Trophoblast cell (in vitro differentiated cells and primary cell): ENCODE results near the gene ANKS1B.

Experiments
- DNase-seq, 2 donors: peaks; one replicate each; pipeline ENCODE4 v3.0.0-alpha.2; 2016
- H2AFZ ChIP-seq: 2 replicates; pipeline ENCODE4 v1.6.1; 2013; ENCODE audit warnings: low read length, moderate library complexity, mild to moderate bottlenecking; ENCODE audit not compliant: insufficient read depth, poor library complexity
- H2AK5ac ChIP-seq: 2 replicates; pipeline ENCODE4 v1.6.1; 2013; ENCODE audit warnings: mild to moderate bottlenecking, low read length
- H2BK120ac ChIP-seq: 2 replicates; pipeline ENCODE4 v1.6.1; 2013; ENCODE audit warnings: low read length, mild to moderate bottlenecking, moderate library complexity; ENCODE audit not compliant: insufficient read depth, poor library complexity
- H2BK12ac ChIP-seq: 2 replicates; pipeline ENCODE4 v1.6.1; 2013; ENCODE audit warnings: mild to moderate bottlenecking, low read length, moderate library complexity
- H2BK5ac ChIP-seq: 2 replicates; pipeline ENCODE4 v1.6.1; 2013; ENCODE audit warnings: low read length, low read depth, moderate library complexity, mild to moderate bottlenecking; ENCODE audit not compliant: poor library complexity
- H3K14ac ChIP-seq: 2 replicates; pipeline ENCODE4 v1.6.1; 2013; ENCODE audit warnings: mild to moderate bottlenecking, low read length
- H3K18ac ChIP-seq: 2 replicates; pipeline ENCODE4 v1.6.1; 2013; ENCODE audit warnings: mild to moderate bottlenecking, low read length
- H3K23ac ChIP-seq: 2 replicates; pipeline ENCODE4 v1.6.1; 2013; ENCODE audit warnings: low read length
- H3K27ac ChIP-seq: 2 replicates; pipeline ENCODE4 v1.5.1; 2013; ENCODE audit warnings: low read depth, mild to moderate bottlenecking, inconsistent platforms, low read length, moderate library complexity
- H3K27me3 ChIP-seq: 2 replicates; pipeline ENCODE4 v1.6.1; 2013; ENCODE audit warnings: inconsistent platforms, mild to moderate bottlenecking, low read length, moderate library complexity; ENCODE audit not compliant: insufficient read depth
- H3K36me3 ChIP-seq, 2 experiments: 1 replicate in 1 of 2; 2 replicates in 1 of 2; pipeline ENCODE4 v1.6.1; 2013; ENCODE audit warnings: low read length in 2 of 2, mild to moderate bottlenecking in 2 of 2, moderate library complexity in 1 of 2; ENCODE audit not compliant: insufficient read depth in 2 of 2, control insufficient read depth in 1 of 2
- H3K4ac ChIP-seq: 2 replicates; pipeline ENCODE4 v1.6.1; 2013; ENCODE audit warnings: low read depth, mild to moderate bottlenecking, low read length, moderate library complexity
- H3K4me1 ChIP-seq, 2 experiments: 1 replicate in 1 of 2; 2 replicates in 1 of 2; pipeline ENCODE4 v1.6.1; 2013; ENCODE audit warnings: low read length in 2 of 2, mild to moderate bottlenecking in 2 of 2, moderate library complexity in 1 of 2; ENCODE audit not compliant: insufficient read depth in 2 of 2, control insufficient read depth in 1 of 2
- H3K4me2 ChIP-seq: 2 replicates; pipeline ENCODE4 v1.6.1; 2013; ENCODE audit warnings: inconsistent platforms, mild to moderate bottlenecking, low read length, moderate library complexity
- H3K4me3 ChIP-seq: 2 replicates; pipeline ENCODE4 v1.5.1; 2013; ENCODE audit warnings: mild to moderate bottlenecking, low read depth, low read length, inconsistent platforms
- H3K79me1 ChIP-seq: one replicate; pipeline ENCODE4 v1.6.1; 2013; ENCODE audit warnings: low read length
- H3K79me2 ChIP-seq: 2 replicates; pipeline ENCODE4 v1.6.1; 2013; ENCODE audit warnings: low read length, mild to moderate bottlenecking; ENCODE audit not compliant: control insufficient read depth, insufficient read depth, poor library complexity
- H3K9ac ChIP-seq: 2 replicates; pipeline ENCODE4 v1.6.1; 2013; ENCODE audit warnings: mild to moderate bottlenecking, low read length
- H3K9me3 ChIP-seq: 2 replicates; pipeline ENCODE4 v1.6.1; 2013; ENCODE audit warnings: low read depth, mild to moderate bottlenecking, control low read depth, inconsistent platforms, low read length; ENCODE audit not compliant: insufficient read depth
- H4K12ac ChIP-seq: 2 replicates; pipeline ENCODE4 v1.6.1; 2013; ENCODE audit warnings: low read depth, mild to moderate bottlenecking, low read length, moderate library complexity
- H4K8ac ChIP-seq: 2 replicates; pipeline ENCODE4 v1.6.1; 2013; ENCODE audit warnings: low read depth, mild to moderate bottlenecking, low read length, moderate library complexity
- H4K91ac ChIP-seq: one replicate; pipeline ENCODE4 v1.6.1; 2013; ENCODE audit warnings: low read depth, mild to moderate bottlenecking, low read length, moderate library complexity
- WGBS: extraction: QIAGEN DNeasy Blood & Tissue Kit; methylation state at CpG from one replicate; pipeline ENCODE4 v1.1.7; 2013; ENCODE audit warnings: missing lambda C conversion rate; ENCODE audit not compliant: insufficient read length, insufficient coverage; ENCODE audit errors: extremely low coverage; 5-methylcytosine and 5-hydroxymethylcytosine counted together

The ANKS1B gene

DNA sequence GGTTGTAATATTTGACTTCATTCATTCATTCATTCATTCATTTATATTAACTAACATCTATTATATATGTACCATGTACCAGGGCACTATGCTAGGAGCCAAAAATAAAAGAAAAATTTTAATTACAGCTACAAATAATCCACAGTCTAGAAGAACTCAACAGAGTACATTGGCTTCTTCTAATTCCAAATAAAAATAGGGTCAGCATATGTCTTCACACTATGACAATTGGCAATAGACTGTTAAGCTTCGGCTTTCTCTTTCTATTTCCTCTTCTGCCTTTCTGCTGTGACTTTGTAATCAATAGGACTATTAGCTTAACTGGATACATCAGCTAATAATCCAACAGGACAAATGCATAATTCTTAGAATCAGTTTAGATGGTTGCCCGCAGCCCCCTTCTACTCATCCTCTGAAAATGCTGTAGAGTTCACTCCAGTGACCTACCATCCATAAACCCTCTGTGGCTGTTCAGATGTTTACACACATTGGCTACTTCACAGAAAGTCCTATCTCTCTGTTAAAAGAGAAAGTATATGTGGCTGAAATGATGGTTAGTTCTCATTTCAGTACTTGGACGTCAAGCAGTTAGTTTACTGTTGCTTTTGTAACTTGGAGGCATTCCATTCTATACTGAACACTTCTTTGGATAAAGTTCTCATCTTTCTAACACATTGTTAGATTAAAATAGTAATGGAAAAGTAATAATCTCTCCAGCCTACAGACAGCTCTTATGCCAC lies 782.7 kb downstream of the ANKS1B start:
- Histone ChIP-seq H3K4me1 (no peaks in the 10 kb centered on the region), H3K18ac (no peak overlapping the region), H2AFZ (no peak overlapping the region), H3K79me1 (no peaks in the 10 kb centered on the region), H3K4me2 (no peak overlapping the region), H2BK120ac (no peak overlapping the region), H4K91ac (no peak overlapping the region), H3K27ac (no peak overlapping the region), H3K4me3 (no peak overlapping the region), H3K9ac (no peak overlapping the region), H2AK5ac (no peak overlapping the region), H3K79me2 (no peaks in the 10 kb centered on the region), H4K12ac (no peak overlapping the region), H4K8ac (no peak overlapping the region), H3K27me3 (no peaks in the 10 kb centered on the region), H3K23ac (no peak overlapping the region), H3K36me3 (no peaks in the 10 kb centered on the region), H3K14ac (no peak overlapping the region), H2BK5ac (no peak overlapping the region), H2BK12ac (no peak overlapping the region), H3K4ac (no peak overlapping the region), H3K9me3 (no peaks in the 10 kb centered on the region)
- no CpG with 5 or more reads among the region's 3 CpGs for WGBS
- no peak for DNase-seq

- Histone ChIP-seq H2AFZ (no peak overlapping the region), H3K36me3 (no peaks in the 10 kb centered on the region), H3K4me2 (no peak overlapping the region), H4K12ac (no peak overlapping the region), H3K9ac (no peak overlapping the region), H3K4ac (no peak overlapping the region), H4K91ac (no peak overlapping the region), H2BK12ac (no peak overlapping the region), H3K79me1 (no peaks in the 10 kb centered on the region), H2AK5ac (no peak overlapping the region), H3K14ac (no peak overlapping the region), H2BK5ac (no peak overlapping the region), H3K9me3 (no peaks in the 10 kb centered on the region), H3K4me1 (no peaks in the 10 kb centered on the region), H3K79me2 (no peaks in the 10 kb centered on the region), H4K8ac (no peak overlapping the region), H2BK120ac (no peak overlapping the region), H3K4me3 (no peak overlapping the region), H3K27ac (no peak overlapping the region), H3K18ac (no peak overlapping the region), H3K27me3 (no peaks in the 10 kb centered on the region), H3K23ac (no peak overlapping the region)
- WGBS: no CpG with 5 or more reads among the region's 1 CpG
- DNase-seq: peak in 1 of 2 donors; percentile 14
Measured at GRCh38 chr12:99200711-99201384, 783.9 kb downstream of the ANKS1B start.

DNA sequence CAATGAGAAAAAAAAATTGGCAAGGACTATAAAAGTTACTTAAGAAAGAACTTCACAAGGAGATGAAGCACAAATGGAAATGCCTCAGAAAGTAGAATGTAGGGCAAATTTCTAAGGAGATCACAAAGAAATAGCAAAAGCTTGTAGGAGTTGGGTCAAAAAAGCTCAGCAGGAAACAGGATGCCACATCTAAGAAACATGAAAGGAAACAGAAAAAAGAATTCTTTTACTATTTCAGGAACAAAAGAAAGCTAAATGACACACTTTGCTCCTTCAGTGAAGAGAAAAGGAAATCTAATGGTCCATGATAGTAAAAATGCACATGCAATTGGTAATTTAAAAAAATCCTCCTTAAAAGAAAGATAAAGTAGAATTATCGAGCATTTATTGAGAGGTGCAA lies 789.3 kb downstream of the ANKS1B start:
- Histone ChIP-seq H3K9me3 (no peaks in the 10 kb centered on the region), H3K18ac (no peak overlapping the region), H3K4me3 (no peak overlapping the region), H3K4me1 (no peaks in the 10 kb centered on the region), H2AK5ac (no peak overlapping the region), H3K14ac (no peak overlapping the region), H4K12ac (no peak overlapping the region), H2BK120ac (no peak overlapping the region), H2BK5ac (no peak overlapping the region), H3K4ac (no peak overlapping the region), H4K91ac (no peak overlapping the region), H3K36me3 (no peaks in the 10 kb centered on the region), H3K79me2 (no peaks in the 10 kb centered on the region), H4K8ac (no peak overlapping the region), H3K4me2 (no peak overlapping the region), H2BK12ac (no peak overlapping the region), H3K9ac (no peak overlapping the region), H3K27me3 (no peaks in the 10 kb centered on the region), H3K27ac (no peak overlapping the region), H3K23ac (no peak overlapping the region), H2AFZ (no peak overlapping the region), H3K79me1 (no peaks in the 10 kb centered on the region)
- DNase-seq: no peak
- WGBS: no CpG with 5 or more reads among the region's 1 CpG

DNA sequence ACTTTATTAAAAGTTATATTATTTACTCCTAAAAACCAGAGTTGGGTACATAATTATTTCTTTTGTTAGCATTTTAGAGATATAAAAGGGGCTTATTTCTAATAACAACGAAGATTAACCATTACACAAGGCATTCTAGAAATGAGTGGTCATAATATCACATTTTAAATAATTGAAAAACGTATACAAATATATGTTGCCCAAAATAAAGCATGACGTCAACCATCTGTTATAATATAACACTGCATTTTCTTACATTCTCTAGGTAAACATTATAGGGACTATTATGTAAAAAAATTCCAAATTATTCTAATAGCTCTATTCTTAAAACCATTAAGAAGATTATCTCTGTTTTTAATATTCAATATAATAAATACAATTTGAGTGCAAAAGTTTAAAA lies 792.2 kb downstream of the ANKS1B start:
- H3K18ac ChIP-seq: no peak overlapping the region
- no peak for DNase-seq
- H3K9me3 ChIP-seq: no peaks in the 10 kb centered on the region
- no peak overlapping the region for H2BK5ac ChIP-seq
- H2BK120ac ChIP-seq: no peak overlapping the region
- H4K12ac ChIP-seq: no peak overlapping the region
- H3K9ac ChIP-seq: no peak overlapping the region
- H3K36me3 ChIP-seq: no peaks in the 10 kb centered on the region
- H3K79me1 ChIP-seq: no peaks in the 10 kb centered on the region
- no peak overlapping the region for H2AFZ ChIP-seq
- H3K79me2 ChIP-seq: no peaks in the 10 kb centered on the region
- H3K27ac ChIP-seq: no peak overlapping the region
- H3K4me2 ChIP-seq: no peak overlapping the region
- no peak overlapping the region for H2AK5ac ChIP-seq
- no peak overlapping the region for H3K4me3 ChIP-seq
- no peak overlapping the region for H2BK12ac ChIP-seq
- H4K8ac ChIP-seq: no peak overlapping the region
- H3K14ac ChIP-seq: no peak overlapping the region
- no peak overlapping the region for H4K91ac ChIP-seq
- H3K27me3 ChIP-seq: no peaks in the 10 kb centered on the region
- no peak overlapping the region for H3K23ac ChIP-seq
- H3K4me1 ChIP-seq: no peaks in the 10 kb centered on the region
- no CpG with 5 or more reads among the region's 3 CpGs for WGBS
- H3K4ac ChIP-seq: no peak overlapping the region
